K562 (cell line): ENCODE data around the gene TLCD4.

Source experiments
- CBX5 ChIP-seq: IDR thresholded peaks from 2 replicates; pipeline ENCODE4 v1.6.1; 2014; ENCODE audit warnings: low read depth, borderline replicate concordance
- E2F5 ChIP-seq: sonication (generic); formaldehyde crosslinking; IDR thresholded peaks from 2 replicates; pipeline ENCODE4 v1.8.0; 2022; ENCODE audit warnings: mild to moderate bottlenecking, missing genetic modification reagents
- ETV1 ChIP-seq: fragments of 450-650 bp; conservative IDR thresholded peaks from 2 replicates; pipeline ENCODE4 v1.6.1; 2016; ENCODE audit warnings: missing genetic modification characterization, control low read depth, low read depth, missing compliant biosample characterization
- JUN ChIP-seq, 2 experiments: sonication (generic) in 1 of 2; formaldehyde crosslinking in 1 of 2; IDR thresholded peaks; 2 replicates each; pipeline versions ENCODE4 v1.6.1 to v1.8.0; 2012 to 2022; ENCODE audit warnings: borderline replicate concordance in 2 of 2, mild to moderate bottlenecking in 2 of 2, improper control_type of control experiment in 1 of 2, low read depth in 1 of 2, low read length in 1 of 2, missing genetic modification reagents in 1 of 2
- MXI1 ChIP-seq: IDR thresholded peaks from 2 replicates; pipeline ENCODE4 v1.6.1; 2011; ENCODE audit warnings: low read depth, mild to moderate bottlenecking, improper control_type of control experiment, low read length
- PTBP1 ChIP-seq: fragments of 200-400 bp; formaldehyde crosslinking; IDR thresholded peaks from 2 replicates; pipeline ENCODE4 v1.6.1; 2017; ENCODE audit warnings: low read depth, low read length
- SP1 ChIP-seq: sonication (generic); formaldehyde crosslinking; IDR thresholded peaks from 2 replicates; pipeline ENCODE4 v1.8.1; 2022; ENCODE audit warnings: mild to moderate bottlenecking, missing genetic modification reagents
- TCF7 ChIP-seq: sonication (generic); IDR thresholded peaks from 2 replicates; pipeline ENCODE4 v1.6.1; 2016; ENCODE audit warnings: antibody characterized with exemption, borderline replicate concordance
- THAP7 ChIP-seq: fragments of 250-450 bp; sonication (Bioruptor Pico); IDR thresholded peaks from 2 replicates; pipeline ENCODE4 v1.5.0; 2021
- TRIM24 ChIP-seq, 2 experiments: fragments of 450-650 bp; IDR thresholded peaks; 2 replicates each; pipeline ENCODE4 v1.6.1; 2016
- ZBTB1 ChIP-seq: sonication (generic); formaldehyde crosslinking; IDR thresholded peaks from 2 replicates; pipeline ENCODE4 v1.8.1; 2023; ENCODE audit warnings: missing genetic modification reagents, low read depth, mild to moderate bottlenecking, borderline replicate concordance
- TF ChIP-seq, protein P1 (sequence below): sonication (generic); formaldehyde crosslinking; IDR thresholded peaks from 2 replicates; pipeline ENCODE4 v1.8.0; 2023; ENCODE audit warnings: mild to moderate bottlenecking, missing genetic modification reagents
- TF ChIP-seq, protein P2 (sequence below), 3 experiments: IDR thresholded peaks in 2 of 3; conservative IDR thresholded peaks in 1 of 3; 2 replicates each; pipeline ENCODE4 v1.5.1; 2011 to 2012; ENCODE audit warnings: low read length in 3 of 3, mild to moderate bottlenecking in 3 of 3, control low read depth in 2 of 3, improper control_type of control experiment in 1 of 3, inconsistent platforms in 1 of 3, low read depth in 1 of 3, mixed read lengths in 1 of 3, moderate library complexity in 1 of 3; ENCODE audit not compliant: insufficient read depth in 2 of 3

- TF ChIP-seq TCF7 (no peak), E2F5 (CRISPR knock-in tag) (no peak), JUN (IDR thresholded peaks at IDR 0.05; ENCODE audit: borderline replicate concordance, low read depth, low read length) (no peak), JUN (CRISPR knock-in tag; IDR thresholded peaks at IDR 0.05; ENCODE audit: borderline replicate concordance) (no peak), ETV1 (tag) (no peak), ZBTB1 (CRISPR knock-in tag) (no peak), MXI1 (no peak), PTBP1 (no peak), CBX5 (no peak), THAP7 (CRISPR knock-in tag) (no peak), SP1 (CRISPR knock-in tag) (no peak), TRIM24 (IDR thresholded peaks at IDR 0.05) (no peak)
- TF ChIP-seq, protein P1, sequence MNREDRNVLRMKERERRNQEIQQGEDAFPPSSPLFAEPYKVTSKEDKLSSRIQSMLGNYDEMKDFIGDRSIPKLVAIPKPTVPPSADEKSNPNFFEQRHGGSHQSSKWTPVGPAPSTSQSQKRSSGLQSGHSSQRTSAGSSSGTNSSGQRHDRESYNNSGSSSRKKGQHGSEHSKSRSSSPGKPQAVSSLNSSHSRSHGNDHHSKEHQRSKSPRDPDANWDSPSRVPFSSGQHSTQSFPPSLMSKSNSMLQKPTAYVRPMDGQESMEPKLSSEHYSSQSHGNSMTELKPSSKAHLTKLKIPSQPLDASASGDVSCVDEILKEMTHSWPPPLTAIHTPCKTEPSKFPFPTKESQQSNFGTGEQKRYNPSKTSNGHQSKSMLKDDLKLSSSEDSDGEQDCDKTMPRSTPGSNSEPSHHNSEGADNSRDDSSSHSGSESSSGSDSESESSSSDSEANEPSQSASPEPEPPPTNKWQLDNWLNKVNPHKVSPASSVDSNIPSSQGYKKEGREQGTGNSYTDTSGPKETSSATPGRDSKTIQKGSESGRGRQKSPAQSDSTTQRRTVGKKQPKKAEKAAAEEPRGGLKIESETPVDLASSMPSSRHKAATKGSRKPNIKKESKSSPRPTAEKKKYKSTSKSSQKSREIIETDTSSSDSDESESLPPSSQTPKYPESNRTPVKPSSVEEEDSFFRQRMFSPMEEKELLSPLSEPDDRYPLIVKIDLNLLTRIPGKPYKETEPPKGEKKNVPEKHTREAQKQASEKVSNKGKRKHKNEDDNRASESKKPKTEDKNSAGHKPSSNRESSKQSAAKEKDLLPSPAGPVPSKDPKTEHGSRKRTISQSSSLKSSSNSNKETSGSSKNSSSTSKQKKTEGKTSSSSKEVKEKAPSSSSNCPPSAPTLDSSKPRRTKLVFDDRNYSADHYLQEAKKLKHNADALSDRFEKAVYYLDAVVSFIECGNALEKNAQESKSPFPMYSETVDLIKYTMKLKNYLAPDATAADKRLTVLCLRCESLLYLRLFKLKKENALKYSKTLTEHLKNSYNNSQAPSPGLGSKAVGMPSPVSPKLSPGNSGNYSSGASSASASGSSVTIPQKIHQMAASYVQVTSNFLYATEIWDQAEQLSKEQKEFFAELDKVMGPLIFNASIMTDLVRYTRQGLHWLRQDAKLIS (CRISPR knock-in tag), result no peak
- TF ChIP-seq, protein P2, sequence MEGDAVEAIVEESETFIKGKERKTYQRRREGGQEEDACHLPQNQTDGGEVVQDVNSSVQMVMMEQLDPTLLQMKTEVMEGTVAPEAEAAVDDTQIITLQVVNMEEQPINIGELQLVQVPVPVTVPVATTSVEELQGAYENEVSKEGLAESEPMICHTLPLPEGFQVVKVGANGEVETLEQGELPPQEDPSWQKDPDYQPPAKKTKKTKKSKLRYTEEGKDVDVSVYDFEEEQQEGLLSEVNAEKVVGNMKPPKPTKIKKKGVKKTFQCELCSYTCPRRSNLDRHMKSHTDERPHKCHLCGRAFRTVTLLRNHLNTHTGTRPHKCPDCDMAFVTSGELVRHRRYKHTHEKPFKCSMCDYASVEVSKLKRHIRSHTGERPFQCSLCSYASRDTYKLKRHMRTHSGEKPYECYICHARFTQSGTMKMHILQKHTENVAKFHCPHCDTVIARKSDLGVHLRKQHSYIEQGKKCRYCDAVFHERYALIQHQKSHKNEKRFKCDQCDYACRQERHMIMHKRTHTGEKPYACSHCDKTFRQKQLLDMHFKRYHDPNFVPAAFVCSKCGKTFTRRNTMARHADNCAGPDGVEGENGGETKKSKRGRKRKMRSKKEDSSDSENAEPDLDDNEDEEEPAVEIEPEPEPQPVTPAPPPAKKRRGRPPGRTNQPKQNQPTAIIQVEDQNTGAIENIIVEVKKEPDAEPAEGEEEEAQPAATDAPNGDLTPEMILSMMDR (IDR thresholded peaks at IDR 0.05 in 2 of 3, conservative IDR thresholded peaks at IDR 0.05 in 1 of 3; ENCODE audit: insufficient read depth in 2 of 3, low read depth in 1 of 3, low read length in 3 of 3), result no peak
These were observed 36.3 kb upstream of the TLCD4 start for GRCh38 chr1:95080879-95081278.
